ENCODE results near the gene ANAPC2. TPM values are rescaled to one million over a fixed set of nuclear protein-coding genes. Genes with fewer than 3 reads are reported as not detected.

The ANAPC2 gene
- total and polyA plus RNA-seq, 4 donors, result 31.9 to 60.9 (median 41.1) TPM

DNA sequence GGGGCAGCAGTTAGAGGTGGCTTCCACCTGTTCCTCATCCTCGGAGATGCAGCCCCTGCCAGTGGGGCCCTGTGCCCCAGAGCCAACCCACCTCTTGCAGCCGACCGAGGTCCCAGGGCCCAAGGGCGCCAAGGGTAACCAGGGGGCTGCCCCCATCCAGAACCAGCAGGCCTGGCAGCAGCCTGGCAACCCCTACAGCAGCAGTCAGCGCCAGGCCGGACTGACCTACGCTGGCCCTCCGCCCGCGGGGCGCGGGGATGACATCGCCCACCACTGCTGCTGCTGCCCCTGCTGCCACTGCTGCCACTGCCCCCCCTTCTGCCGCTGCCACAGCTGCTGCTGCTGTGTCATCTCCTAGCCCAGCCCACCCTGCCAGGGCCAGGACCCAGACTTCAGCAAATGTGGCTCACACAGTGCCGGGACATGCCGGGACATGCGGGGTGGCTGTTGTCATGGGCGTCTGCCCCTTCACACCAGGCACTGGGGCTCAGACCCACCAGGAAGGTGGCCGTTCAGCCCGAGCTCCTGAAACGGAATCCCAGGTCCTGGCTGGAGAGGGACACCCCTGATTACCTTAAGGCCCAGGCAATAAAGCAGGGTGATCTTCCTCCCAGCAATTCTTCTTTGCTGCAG lies 37.5 kb upstream of the ANAPC2 start:
- no peak for DNase-seq
- no peak overlapping the region for H3K9ac ChIP-seq (ENCODE audit: insufficient read depth in 1 of 2, low read length in 2 of 2)
- WGBS, 2 donors, result 83 to 84% methylated on average over 21 of the region's 21 CpGs
- H3K27me3 ChIP-seq (ENCODE audit: control insufficient read depth in 3 of 3, insufficient read depth in 3 of 3, low read length in 2 of 3), result peaks cover 0 to 5% (median 0%) of the 10 kb centered on the region in 3 donors
- ATAC-seq (ENCODE audit: insufficient read depth, low FRiP score), result no peak
- H3K36me3 ChIP-seq (ENCODE audit: control insufficient read depth in 4 of 4, insufficient read depth in 4 of 4, low read length in 4 of 4), result no peaks in the 10 kb centered on the region
- peaks cover 0 to 3% (median 0%) of the 10 kb centered on the region in 4 donors for H3K9me3 ChIP-seq (ENCODE audit: control insufficient read depth in 4 of 4, insufficient read depth in 3 of 4, low read length in 3 of 4)
- peaks cover 0 to 11% (median 9%) of the 10 kb centered on the region in 5 donors for H3K4me1 ChIP-seq (ENCODE audit: control insufficient read depth in 5 of 5, insufficient read depth in 5 of 5, low read length in 5 of 5)
- H3K4me3 ChIP-seq, result no peak overlapping the region
- H3K27ac ChIP-seq (ENCODE audit: low read depth in 1 of 2, low read length in 1 of 2), result peak overlapping the region in 1 of 2 donors; percentile 89
- TF ChIP-seq CTCF (IDR thresholded peaks at IDR 0.05; ENCODE audit: control extremely low read depth, extremely low read depth), result no peak

GRCh38 chr9:137224830-137225694 lies 36.7 kb upstream of the ANAPC2 start, which contains the start of gene CYSRT1:
TSS of gene CYSRT1 (plus strand) at chr9:137225174. CDS start at chr9:137225622, 448 bp downstream.
- ATAC-seq (ENCODE audit: insufficient read depth, low FRiP score) (no peak), DNase-seq (no peak)
- 53 to 54% methylated on average over 18 to 23 of the region's 23 CpGs for WGBS, 2 donors
- H3K27ac ChIP-seq (ENCODE audit: low read depth in 1 of 2, low read length in 1 of 2), result peak within 1 kb of the TSS; percentile 93 to 96
- peak within 1 kb of the TSS; percentile 49 to 80 for H3K9ac ChIP-seq (ENCODE audit: insufficient read depth in 1 of 2, low read length in 2 of 2)
- peaks cover 0 to 3% (median 0%) of the 10 kb centered on the region in 4 donors for H3K9me3 ChIP-seq (ENCODE audit: control insufficient read depth in 4 of 4, insufficient read depth in 3 of 4, low read length in 3 of 4)
- peak within 1 kb of the TSS; percentile 73 for H3K4me3 ChIP-seq
- no peak for TF ChIP-seq CTCF (IDR thresholded peaks at IDR 0.05; ENCODE audit: control extremely low read depth, extremely low read depth)
- no peaks in the 10 kb centered on the region for H3K36me3 ChIP-seq (ENCODE audit: control insufficient read depth in 4 of 4, insufficient read depth in 4 of 4, low read length in 4 of 4)
- no peaks in the 10 kb centered on the region for H3K27me3 ChIP-seq (ENCODE audit: control insufficient read depth in 3 of 3, insufficient read depth in 3 of 3, low read length in 2 of 3)
- H3K4me1 ChIP-seq (ENCODE audit: control insufficient read depth in 5 of 5, insufficient read depth in 5 of 5, low read length in 5 of 5), result peaks cover 0 to 11% (median 9%) of the 10 kb centered on the region in 5 donors

GRCh38 chr9:137223078-137223970 lies 35.0 kb upstream of the ANAPC2 start:
- 0 to 1% methylated on average over 60 to 63 of the region's 63 CpGs for WGBS, 2 donors
- peak overlapping the region; percentile 93 to 96 for H3K27ac ChIP-seq (ENCODE audit: low read depth in 1 of 2, low read length in 1 of 2)

More at GRCh38 chr9:137223078-137223970, 35.0 kb upstream of the ANAPC2 start:
- H3K4me3 ChIP-seq, result peak overlapping the region; percentile 73
- H3K4me1 ChIP-seq (ENCODE audit: control insufficient read depth in 5 of 5, insufficient read depth in 5 of 5, low read length in 5 of 5), result peaks cover 0 to 14% (median 7%) of the 10 kb centered on the region in 5 donors
- no peaks in the 10 kb centered on the region for H3K36me3 ChIP-seq (ENCODE audit: control insufficient read depth in 4 of 4, insufficient read depth in 4 of 4, low read length in 4 of 4)
- H3K9me3 ChIP-seq (ENCODE audit: control insufficient read depth in 4 of 4, insufficient read depth in 3 of 4, low read length in 3 of 4), result peaks cover 0 to 1% (median 0%) of the 10 kb centered on the region in 4 donors
- ATAC-seq (ENCODE audit: insufficient read depth, low FRiP score) (peak; percentile 94), DNase-seq (peak; percentile 97 to 98 (median 97))
- H3K27me3 ChIP-seq (ENCODE audit: control insufficient read depth in 3 of 3, insufficient read depth in 3 of 3, low read length in 2 of 3), result no peaks in the 10 kb centered on the region
- no peak for TF ChIP-seq CTCF (IDR thresholded peaks at IDR 0.05; ENCODE audit: control extremely low read depth, extremely low read depth)
- peak overlapping the region in 1 of 2 donors; percentile 80 for H3K9ac ChIP-seq (ENCODE audit: insufficient read depth in 1 of 2, low read length in 2 of 2)
